HG02759 (cell line): ENCODE data around the gene NTRK1.

ENCODE experiments used
- ATAC-seq: cut with Tn5 transposase; IDR thresholded peaks from one replicate; pipeline ENCODE4 v1.9.1; 2021; ENCODE audit warnings: mild to moderate bottlenecking, moderate library complexity; ENCODE audit not compliant: unreplicated experiment

Gene NTRK1

DNA sequence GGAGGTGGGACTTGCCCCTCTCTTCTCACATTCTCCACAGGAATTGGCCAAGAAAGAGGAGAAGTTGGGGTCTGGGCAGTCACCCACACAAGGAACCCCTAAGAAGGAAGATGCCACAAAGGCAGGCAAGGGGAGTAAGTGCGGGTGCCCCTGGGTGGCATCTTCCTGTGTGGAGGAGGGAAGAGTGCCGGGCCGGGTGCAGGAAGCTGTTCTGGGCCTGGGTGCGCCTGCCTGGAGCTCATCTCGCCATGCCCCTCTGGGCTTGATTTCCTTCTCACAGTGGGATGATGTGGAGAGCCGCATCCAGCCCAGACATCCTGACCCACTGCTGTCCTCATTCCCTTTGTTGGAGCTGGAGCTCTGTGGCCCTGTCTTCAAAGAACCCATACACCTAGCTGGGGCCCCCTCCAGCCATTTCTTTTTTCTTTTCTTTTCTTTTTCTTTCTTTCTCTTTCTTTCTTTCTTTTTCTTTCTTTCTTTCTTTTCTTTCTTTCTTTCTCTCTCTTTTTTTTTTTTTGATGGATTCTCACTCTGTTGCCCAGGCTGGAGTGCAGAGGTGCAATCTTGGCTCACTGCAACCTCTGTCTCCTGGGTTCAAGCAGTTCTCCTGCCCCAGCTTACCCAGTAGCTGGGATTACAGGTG lies 69.1 kb downstream of the NTRK1 start:
- no peak for ATAC-seq

DNA sequence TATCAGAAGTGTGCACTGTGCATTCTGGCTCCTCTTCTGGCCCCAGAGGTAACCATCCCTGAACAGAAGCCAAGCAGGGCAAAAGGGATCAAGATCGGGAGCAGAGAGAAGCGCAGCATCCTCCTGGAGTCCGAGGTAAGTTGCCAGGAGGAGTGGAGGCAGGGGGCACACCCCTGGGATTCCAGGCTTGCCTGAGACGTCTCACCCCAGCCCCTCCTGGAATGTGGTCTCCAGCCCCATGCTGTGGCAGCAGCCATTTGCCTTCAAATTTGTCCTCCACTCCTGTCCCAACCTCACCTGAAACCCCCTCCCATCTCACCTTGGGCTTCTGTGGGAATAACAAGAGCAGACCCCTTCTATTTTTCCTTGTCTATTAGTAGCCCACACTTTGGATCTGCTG lies 69.8 kb downstream of the NTRK1 start:
- ATAC-seq = no peak
